IPS-15b (cell line): Measurements from ENCODE around the gene CEMIP2.

Experiments used
- H3K27me3 ChIP-seq: one replicate; pipeline ENCODE4 v1.6.1; 2013; ENCODE audit warnings: low read length; ENCODE audit not compliant: control insufficient read depth, insufficient read depth
- H3K36me3 ChIP-seq: one replicate; pipeline ENCODE4 v1.6.1; 2013; ENCODE audit warnings: low read length; ENCODE audit not compliant: control insufficient read depth, insufficient read depth
- H3K4me1 ChIP-seq: one replicate; pipeline ENCODE4 v1.6.1; 2013; ENCODE audit warnings: mild to moderate bottlenecking, low read length; ENCODE audit not compliant: control insufficient read depth, insufficient read depth
- H3K4me3 ChIP-seq: one replicate; pipeline ENCODE4 v1.5.1; 2013; ENCODE audit warnings: low read depth, low read length
- H3K9ac ChIP-seq: one replicate; pipeline ENCODE4 v1.6.1; 2013; ENCODE audit warnings: low read depth, mild to moderate bottlenecking, low read length
- H3K9me3 ChIP-seq: one replicate; pipeline ENCODE4 v1.6.1; 2013; ENCODE audit warnings: mild to moderate bottlenecking, low read length; ENCODE audit not compliant: control insufficient read depth, insufficient read depth

The CEMIP2 gene

DNA sequence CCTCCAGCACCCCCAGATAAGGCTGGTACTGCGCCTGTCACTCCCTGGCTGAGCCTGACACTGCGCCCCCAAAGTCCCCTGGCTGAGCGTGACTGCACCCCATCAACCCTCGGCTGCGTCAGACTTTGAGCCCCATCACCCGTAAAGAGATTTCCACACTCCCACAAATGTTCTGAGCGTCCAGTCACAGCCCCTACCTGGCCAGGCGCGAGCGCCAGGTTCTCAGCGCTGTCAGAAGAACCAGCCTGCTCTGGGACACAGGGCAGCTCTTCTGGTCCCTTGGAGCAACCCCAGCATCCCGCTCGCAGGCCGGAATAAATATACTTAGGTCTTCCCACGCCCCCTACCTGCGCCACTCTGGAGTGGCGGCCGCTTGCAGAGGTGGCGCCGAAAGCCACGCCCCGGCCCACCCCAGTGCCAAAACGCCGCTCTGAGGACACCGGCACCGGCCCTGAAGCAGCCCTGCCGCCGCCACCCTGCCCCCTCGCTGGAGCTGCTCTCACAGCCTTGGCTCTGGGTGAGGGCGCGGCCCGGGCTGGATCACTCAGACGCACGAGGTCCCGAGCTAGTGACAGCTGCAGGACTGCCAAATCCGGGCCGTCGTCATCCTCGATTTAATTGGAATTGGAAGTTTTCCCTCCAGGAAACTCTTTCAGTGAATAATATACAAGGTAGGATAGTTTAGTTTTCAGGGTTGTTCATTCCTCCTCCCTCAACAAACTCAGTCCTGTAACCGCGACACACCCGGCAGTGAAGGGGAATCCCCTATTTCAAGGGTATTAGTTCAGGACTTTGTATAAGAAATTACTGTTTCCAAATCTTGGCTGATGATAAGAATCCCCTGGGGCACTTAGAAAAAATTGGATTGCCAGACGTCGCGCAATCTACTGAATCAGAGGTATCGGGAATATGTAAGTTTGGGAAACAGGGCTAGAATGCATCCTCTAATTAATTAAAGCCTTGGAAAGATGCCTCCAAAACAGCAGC lies 1.2 kb upstream of the CEMIP2 start:
- Histone ChIP-seq H3K9ac (no peak overlapping the region), H3K4me1 (peaks cover 16% of the 10 kb centered on the region), H3K4me3 (peak overlapping the region; percentile 86), H3K36me3 (no peaks in the 10 kb centered on the region), H3K27me3 (peaks cover 11% of the 10 kb centered on the region), H3K9me3 (no peaks in the 10 kb centered on the region)

DNA sequence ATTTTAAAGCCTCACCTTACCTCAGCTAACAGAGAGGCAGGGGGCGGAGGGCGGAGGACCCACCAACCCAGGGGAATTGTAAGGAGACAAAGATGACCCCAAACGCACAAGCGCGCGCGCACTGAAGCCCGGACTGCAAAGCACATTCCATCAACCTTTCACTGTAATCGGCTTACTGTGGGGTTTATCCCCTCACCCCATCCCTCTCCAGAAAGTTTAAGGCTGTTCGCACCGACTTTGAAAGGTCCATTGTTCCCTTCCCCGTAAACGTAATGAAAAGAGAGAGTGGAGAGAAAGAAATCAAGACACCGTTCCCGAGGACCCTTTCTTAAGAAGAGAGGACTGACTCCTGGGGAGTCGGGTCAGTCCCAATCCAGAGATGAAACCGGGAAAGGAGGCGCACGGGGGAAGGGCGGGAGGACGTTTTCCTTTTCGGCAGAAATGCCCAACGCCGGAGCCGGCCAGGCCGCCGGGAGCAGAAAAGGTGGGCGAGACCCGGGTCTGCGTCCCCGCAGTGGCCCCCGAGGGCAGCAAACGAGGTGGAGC lies 464 bp downstream of the CEMIP2 start:
- Histone ChIP-seq H3K9me3 (no peaks in the 10 kb centered on the region), H3K36me3 (no peaks in the 10 kb centered on the region), H3K4me1 (peaks cover 24% of the 10 kb centered on the region), H3K9ac (peak overlapping the region; percentile 70), H3K4me3 (peak overlapping the region; percentile 92), H3K27me3 (peaks cover 11% of the 10 kb centered on the region)

DNA sequence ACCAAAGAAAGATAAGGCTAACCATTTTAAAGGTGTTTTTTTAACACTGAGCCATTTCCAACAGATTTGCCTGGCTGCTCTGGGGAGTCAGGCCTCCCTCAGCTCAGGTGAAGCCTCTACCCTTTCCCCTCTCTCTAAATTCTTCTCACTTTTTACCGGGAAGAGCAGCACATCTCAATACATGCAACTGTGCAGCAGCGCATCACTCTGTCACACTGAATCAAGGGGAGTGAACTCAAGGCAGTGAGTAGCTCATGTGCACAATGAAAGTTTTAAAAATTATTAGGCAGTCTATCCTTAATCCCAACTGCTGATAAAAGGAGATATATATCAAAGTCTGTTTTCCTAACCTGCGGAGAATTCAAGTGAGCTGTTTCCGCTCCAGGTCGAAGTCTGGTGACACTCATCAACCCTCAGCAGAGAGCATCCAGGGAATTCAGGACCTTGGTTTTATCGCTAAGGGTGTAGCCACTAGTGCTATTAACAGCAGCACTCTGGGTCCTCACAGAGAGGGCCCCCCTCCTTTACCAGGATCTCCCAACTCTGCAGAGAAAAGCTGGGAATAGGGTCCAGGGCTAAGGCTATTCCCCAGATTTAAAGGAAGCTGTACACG lies 1.0 kb downstream of the CEMIP2 start:
- H3K27me3 ChIP-seq, result peaks cover 11% of the 10 kb centered on the region
- H3K36me3 ChIP-seq, result no peaks in the 10 kb centered on the region
- no peaks in the 10 kb centered on the region for H3K9me3 ChIP-seq
- peaks cover 24% of the 10 kb centered on the region for H3K4me1 ChIP-seq
- H3K9ac ChIP-seq, result peak overlapping the region; percentile 70
- H3K4me3 ChIP-seq, result peak overlapping the region; percentile 92

DNA sequence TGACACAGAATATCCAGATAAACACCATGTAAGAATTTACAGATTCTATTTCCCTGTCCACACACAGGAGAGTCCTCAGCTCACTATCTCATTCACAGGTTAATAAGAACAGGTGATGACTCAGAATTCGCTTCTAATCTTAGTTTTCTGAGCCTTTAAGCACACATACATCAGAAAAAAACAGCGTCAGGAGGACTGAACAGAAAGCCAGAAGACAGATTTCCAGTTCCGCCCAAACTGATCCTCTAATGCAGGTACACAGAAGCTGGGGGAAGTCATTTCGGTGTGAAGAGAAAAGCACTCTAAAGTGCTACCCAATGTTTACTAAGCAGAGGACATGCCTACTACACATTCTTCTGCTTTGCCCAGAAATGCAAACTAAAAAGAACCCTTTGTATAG lies 1.6 kb downstream of the CEMIP2 start:
- Histone ChIP-seq H3K27me3 (peaks cover 11% of the 10 kb centered on the region), H3K36me3 (no peaks in the 10 kb centered on the region), H3K9ac (no peak overlapping the region), H3K9me3 (no peaks in the 10 kb centered on the region), H3K4me1 (peaks cover 29% of the 10 kb centered on the region), H3K4me3 (peak overlapping the region; percentile 92)

DNA sequence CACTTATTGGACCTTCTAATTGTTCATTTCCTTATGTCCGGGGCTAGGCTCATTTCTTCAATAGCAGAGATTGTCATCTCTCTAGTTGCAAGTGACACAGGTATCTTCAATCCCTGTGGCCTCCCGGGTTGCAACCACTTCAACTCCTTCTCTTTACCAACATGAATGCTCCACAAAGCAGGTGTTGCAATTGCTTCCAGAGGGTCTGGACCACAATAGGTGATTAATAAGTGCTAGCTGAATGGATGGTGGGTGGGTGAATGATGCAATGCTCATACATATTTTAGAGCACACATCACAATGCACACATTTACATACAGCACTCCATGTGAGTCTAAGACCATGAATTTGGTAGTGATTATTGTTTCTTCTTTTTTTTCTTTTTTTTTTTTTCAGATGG lies 2.6 kb downstream of the CEMIP2 start:
- Histone ChIP-seq H3K4me3 (no peak overlapping the region), H3K4me1 (peaks cover 32% of the 10 kb centered on the region), H3K27me3 (peaks cover 10% of the 10 kb centered on the region), H3K36me3 (no peaks in the 10 kb centered on the region), H3K9ac (no peak overlapping the region), H3K9me3 (no peaks in the 10 kb centered on the region)

DNA sequence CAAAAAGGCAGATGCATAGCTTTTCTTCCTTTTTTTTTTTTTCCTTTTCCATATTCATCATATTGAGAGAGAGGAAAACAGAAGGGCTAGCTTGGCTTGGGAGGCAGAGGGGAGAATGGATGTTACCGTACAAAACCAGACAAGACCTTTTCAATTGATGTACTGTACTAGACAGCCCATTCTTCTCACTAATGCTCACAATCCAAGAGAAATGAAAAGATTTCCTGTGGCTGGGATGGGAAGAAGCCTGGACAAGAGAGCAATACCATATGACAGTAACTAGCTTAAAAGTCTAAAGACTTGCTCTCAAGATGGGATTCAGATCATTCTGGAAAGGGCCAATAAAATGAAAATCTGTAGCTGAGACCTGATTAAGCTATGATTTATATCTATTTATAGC lies 3.4 kb downstream of the CEMIP2 start:
- no peaks in the 10 kb centered on the region for H3K36me3 ChIP-seq
- no peak overlapping the region for H3K4me3 ChIP-seq
- peaks cover 35% of the 10 kb centered on the region for H3K4me1 ChIP-seq

DNA sequence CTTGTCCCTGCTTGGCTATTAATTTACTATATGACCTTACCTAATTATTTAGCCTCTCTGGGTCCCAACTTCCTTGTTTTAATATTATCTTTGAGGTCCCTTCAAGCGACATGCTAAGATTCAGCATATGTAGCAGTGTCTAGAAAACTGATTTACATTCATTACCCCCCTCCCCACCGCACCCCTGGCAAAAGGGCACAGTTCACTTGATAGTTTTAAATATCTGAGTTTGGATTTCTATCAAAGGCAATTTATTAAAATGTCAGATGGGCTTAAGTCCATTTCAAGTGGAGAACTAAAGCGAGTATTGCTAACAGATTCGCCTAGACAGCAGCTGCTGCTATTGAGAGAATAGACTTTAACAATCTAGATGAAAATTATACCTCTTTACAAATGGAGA lies 3.9 kb downstream of the CEMIP2 start:
- Histone ChIP-seq H3K27me3 (no peaks in the 10 kb centered on the region), H3K4me3 (no peak overlapping the region), H3K9me3 (no peaks in the 10 kb centered on the region), H3K36me3 (no peaks in the 10 kb centered on the region), H3K9ac (no peak overlapping the region), H3K4me1 (peaks cover 35% of the 10 kb centered on the region)

More for the DNA sequence above, 3.4 kb downstream of the CEMIP2 start:
- Histone ChIP-seq H3K27me3 (peaks cover 3% of the 10 kb centered on the region), H3K9ac (no peak overlapping the region), H3K9me3 (no peaks in the 10 kb centered on the region)

DNA sequence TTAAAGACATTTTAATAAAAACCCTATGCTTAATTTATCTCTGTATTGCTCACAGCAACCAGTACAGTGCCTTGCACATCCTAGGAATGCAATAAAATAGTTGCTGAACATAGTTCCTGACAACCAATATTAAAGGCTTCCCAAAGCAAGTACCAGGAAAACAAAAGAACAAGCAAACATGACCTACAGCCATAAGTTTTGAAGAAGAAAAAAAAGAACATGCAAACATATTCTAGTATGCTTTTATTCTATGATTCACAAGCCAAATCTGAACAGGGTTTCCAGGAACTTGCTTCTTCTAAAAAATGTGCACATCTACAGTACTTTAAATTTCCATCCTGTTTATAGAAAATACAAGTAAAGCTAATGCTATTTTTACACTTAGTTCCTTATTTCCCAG lies 4.5 kb downstream of the CEMIP2 start:
- H3K4me3 ChIP-seq, result no peak overlapping the region
- no peaks in the 10 kb centered on the region for H3K27me3 ChIP-seq
- H3K4me1 ChIP-seq, result peaks cover 41% of the 10 kb centered on the region
- H3K9me3 ChIP-seq, result no peaks in the 10 kb centered on the region
- H3K9ac ChIP-seq, result no peak overlapping the region
- H3K36me3 ChIP-seq, result no peaks in the 10 kb centered on the region

DNA sequence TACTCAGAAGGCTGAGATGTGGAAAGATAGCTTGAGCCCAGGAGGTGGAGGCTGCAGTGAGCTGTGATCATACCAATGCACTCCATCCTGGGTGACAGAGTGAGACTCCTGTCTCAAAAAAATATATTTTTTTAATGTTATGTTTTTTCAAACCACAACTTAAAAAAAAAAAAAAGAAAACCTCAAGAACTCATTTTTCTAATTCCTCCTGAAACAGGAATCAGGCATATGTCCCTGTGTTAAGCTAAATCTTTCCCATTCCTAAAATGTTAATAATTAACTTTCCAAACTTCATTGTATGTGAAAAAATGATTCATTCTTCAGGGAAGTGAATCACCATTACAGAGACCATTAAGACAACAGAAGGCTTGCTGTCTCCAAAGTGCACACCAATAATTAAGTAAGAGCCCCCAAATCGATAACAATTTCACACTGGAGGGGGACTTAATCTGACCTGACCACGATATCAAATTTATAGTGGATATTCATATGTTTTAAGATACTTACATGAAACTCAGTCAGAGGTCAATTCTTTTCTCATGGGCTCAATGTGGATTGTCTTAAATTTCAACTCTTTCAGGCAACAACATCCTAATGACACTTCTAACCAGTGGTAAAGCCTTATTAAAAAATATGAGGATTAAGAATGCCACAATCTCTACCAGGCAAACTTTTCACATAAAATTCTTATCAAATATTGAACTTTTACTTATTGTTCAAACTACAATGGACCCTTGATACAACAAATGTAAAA lies 5.2 kb downstream of the CEMIP2 start:
- Histone ChIP-seq H3K4me3 (no peak overlapping the region), H3K9ac (no peak overlapping the region), H3K36me3 (no peaks in the 10 kb centered on the region), H3K4me1 (peaks cover 44% of the 10 kb centered on the region), H3K27me3 (no peaks in the 10 kb centered on the region), H3K9me3 (no peaks in the 10 kb centered on the region)

DNA sequence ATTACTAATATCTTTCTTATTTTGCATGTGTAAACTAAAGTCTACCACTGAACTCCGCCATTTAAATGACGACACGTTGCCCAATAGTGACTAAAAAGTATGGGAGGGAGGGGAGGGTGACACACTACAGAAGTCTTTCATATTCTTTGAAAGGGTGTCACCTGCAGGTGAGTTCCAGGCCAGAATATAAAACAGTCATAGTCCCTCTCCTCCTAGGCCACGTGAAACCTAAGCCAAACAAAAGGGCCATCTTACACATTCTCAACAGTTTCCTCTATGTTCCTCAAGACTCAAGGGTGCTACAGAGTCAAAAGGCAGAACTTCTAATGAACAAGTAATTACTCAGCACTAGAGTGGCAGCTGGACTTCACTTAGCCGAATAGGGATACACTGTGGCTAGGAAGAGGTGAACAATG lies 6.4 kb downstream of the CEMIP2 start:
- Histone ChIP-seq H3K27me3 (no peaks in the 10 kb centered on the region), H3K4me1 (peaks cover 53% of the 10 kb centered on the region), H3K4me3 (no peak overlapping the region)

DNA sequence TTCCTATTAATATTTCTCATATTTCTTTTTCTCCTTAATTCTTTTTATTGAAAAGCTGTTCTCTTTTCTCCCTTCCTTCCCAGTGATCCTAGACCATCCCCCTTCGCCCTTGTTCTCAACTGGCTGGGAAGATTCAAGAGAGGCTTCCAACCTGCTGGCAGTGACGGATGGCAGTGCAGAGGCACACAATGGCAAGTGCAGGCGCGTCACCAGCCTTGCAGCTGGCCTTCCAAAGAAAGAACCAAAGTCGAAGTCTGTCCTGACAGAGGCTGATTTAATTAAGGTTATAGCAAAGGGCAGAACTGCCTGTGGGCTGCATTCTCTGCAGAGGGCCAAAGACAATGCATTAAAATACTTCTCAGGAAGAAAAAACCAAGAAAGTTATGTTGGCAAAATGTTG lies 7.4 kb downstream of the CEMIP2 start:
- Histone ChIP-seq H3K9me3 (no peaks in the 10 kb centered on the region), H3K9ac (no peak overlapping the region), H3K4me3 (no peak overlapping the region), H3K36me3 (no peaks in the 10 kb centered on the region), H3K27me3 (no peaks in the 10 kb centered on the region), H3K4me1 (peaks cover 54% of the 10 kb centered on the region)

More for the DNA sequence above, 6.4 kb downstream of the CEMIP2 start:
- H3K9ac ChIP-seq, result no peak overlapping the region
- no peaks in the 10 kb centered on the region for H3K9me3 ChIP-seq
- H3K36me3 ChIP-seq, result no peaks in the 10 kb centered on the region
